ENCODE data around the gene FBXW4.

- TF ChIP-seq CTCF (conservative IDR thresholded peaks at IDR 0.05 in 1 of 2, IDR thresholded peaks at IDR 0.05 in 1 of 2; ENCODE audit: low read depth in 1 of 2, low read length in 2 of 2) (no peak), EZH2 (IDR thresholded peaks at IDR 0.05; ENCODE audit: low read length, missing control alignments) (no peak)
Observed at GRCh38 chr10:101736666-101737065, 41.7 kb upstream of the FBXW4 start.
